Effector memory CD8-positive, alpha-beta T cell (primary cell): ENCODE results near the gene EIF4A2.
A peak's percentile ranks its signal among the peaks of the same experiment; 100 is the strongest.
"Not testable (repeated sequence)": the region's sequence is repeated elsewhere in the genome, so short reads cannot be mapped to it uniquely, and the experiment has no call there.

Source experiments
- ATAC-seq: fragments of 150-1000 bp; cut with Tn5 transposase; replicated peaks from 2 replicates; pipeline ENCODE4 v1.10.0; 2021; ENCODE audit warnings: mild to moderate bottlenecking, moderate library complexity
- DNase-seq, 3 experiments: peaks; one replicate each; pipeline ENCODE4 v3.0.0; 2021
- H3K27ac Mint-ChIP-seq, 2 donors: one replicate each; pipeline ENCODE4 v1.8.0; 2022; ENCODE audit warnings: mild to moderate bottlenecking in 2 of 2, mixed read lengths in 2 of 2, moderate library complexity in 2 of 2
- H3K27me3 Mint-ChIP-seq, 2 donors: one replicate each; pipeline ENCODE4 v1.8.0; 2022; ENCODE audit warnings: mixed read lengths in 2 of 2
- H3K36me3 Mint-ChIP-seq: one replicate; pipeline ENCODE4 v1.8.0; 2022; ENCODE audit warnings: mild to moderate bottlenecking, moderate library complexity, mixed read lengths; ENCODE audit not compliant: insufficient read depth
- H3K4me1 Mint-ChIP-seq, 2 donors: one replicate each; pipeline ENCODE4 v1.8.0; 2022; ENCODE audit warnings: low read depth in 2 of 2, mixed read lengths in 2 of 2
- H3K4me3 Mint-ChIP-seq, 2 donors: one replicate each; pipeline ENCODE4 v1.8.0; 2022; ENCODE audit warnings: mild to moderate bottlenecking in 2 of 2, mixed read lengths in 2 of 2, moderate library complexity in 2 of 2
- H3K9me3 Mint-ChIP-seq, 2 donors: one replicate each; pipeline ENCODE4 v1.8.0; 2022; ENCODE audit warnings: mixed read lengths in 2 of 2

Gene EIF4A2

DNA sequence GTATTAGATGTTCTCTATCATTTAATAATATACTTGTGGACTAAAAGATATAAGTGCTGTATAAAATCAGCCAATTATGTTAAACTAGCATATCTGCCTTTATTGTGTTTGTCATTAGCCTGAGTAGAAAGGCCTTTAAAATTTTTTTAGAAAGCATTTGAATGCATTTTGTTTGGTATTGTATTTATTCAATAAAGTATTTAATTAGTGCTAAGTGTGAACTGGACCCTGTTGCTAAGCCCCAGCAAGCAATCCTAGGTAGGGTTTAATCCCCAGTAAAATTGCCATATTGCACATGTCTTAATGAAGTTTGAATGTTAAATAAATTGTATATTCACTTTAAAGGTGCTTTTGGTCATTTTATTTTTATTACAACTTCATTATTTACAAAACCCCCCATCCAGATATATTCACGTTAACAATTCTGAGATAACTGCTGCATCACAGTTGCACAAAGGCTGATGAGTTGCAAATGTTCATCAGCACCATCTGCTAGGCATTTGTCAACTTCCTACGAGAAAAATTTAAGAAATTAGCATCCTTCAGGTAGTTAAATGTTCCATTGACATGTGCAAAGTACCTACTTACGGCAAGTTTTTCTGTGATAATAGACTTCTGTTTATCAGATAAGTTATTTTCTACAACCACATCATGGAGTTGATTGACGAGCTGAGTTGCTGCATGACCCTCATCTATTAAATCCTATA lies 6.3 kb downstream of the EIF4A2 start:
- Mint-ChIP-seq H3K27me3 (no peaks in the 10 kb centered on the region), H3K27ac (peak overlapping the region; percentile 91 to 99), H3K4me1 (peaks cover 38 to 39% of the 10 kb centered on the region in 2 donors), H3K4me3 (peak overlapping the region; percentile 25 to 97), H3K36me3 (peaks cover 90% of the 10 kb centered on the region), H3K9me3 (no peaks in the 10 kb centered on the region)
- ATAC-seq (no peak), DNase-seq (no peak)

DNA sequence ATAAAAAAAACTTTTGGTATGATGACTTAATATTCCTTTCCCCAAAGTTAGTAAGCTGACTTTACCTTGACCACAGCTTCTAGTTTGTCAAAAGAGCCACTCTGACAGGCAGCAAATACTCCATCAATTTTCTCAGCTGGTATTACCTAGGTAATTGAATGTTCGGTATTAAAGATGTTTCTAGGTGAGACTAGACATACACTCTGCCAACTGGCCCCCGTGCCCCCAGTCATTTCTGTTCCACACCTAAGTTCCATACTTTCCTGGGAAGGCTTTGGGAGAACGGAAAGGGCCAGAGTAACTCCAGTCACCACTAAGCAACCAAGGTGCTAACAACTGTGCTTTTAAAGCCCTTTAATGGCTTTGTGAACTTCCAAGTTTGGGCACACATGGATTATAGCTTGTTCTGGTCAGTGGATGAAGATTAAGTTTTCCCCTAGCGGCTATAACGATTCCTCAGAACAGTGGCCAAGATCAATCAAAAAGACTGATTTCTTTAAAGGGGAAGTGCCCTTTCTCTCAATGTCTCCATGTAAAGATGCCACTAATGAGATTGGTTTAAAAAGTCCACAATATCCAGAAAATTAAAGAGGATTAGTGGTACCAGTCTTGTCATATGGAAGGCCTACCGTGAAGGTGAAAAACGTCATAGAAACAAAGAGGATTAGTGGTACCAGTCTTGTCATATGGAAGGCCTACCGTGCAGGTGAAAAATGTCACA lies 7.0 kb downstream of the EIF4A2 start:
- H3K27me3 Mint-ChIP-seq: no peaks in the 10 kb centered on the region
- DNase-seq (no peak), ATAC-seq (peak; percentile 13)
- peak overlapping the region in 1 of 2 donors; percentile 12 for H3K4me3 Mint-ChIP-seq
- peaks cover 32 to 33% of the 10 kb centered on the region in 2 donors for H3K4me1 Mint-ChIP-seq
- peaks cover 87% of the 10 kb centered on the region for H3K36me3 Mint-ChIP-seq
- no peaks in the 10 kb centered on the region for H3K9me3 Mint-ChIP-seq
- H3K27ac Mint-ChIP-seq: peak overlapping the region; percentile 73 to 91

DNA sequence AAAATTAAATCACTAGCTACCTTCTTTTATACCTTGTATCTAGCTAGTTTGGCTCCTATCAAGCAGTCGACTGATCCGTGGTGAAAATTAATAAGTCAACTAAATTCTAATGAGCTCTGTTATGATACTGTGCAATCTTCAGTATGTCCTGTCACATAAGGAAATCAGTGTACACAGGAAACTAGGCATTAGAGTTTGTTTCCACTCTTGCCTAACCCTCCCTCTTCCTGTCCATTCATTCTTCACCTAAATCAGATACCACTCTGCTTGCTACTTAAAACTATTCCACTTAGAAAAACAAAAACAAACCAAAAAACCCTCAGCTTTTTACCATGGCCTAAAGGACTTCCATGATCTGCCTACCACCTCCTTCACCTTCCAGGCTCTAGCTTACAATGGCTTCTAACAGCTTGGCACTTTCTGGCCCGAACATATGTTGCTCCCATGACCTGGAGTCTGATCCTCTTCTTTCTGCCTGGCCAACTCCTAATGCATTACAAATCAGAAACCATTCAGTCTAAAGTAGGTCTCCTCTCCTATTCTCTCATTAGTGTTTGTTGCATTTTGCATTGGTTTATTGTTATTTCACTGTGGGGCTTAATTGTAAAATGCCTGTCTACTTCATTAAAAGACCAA lies 15.0 kb downstream of the EIF4A2 start:
- ATAC-seq (no peak), DNase-seq (no peak)
- peaks cover 6 to 13% of the 10 kb centered on the region in 2 donors for H3K4me1 Mint-ChIP-seq
- no peaks in the 10 kb centered on the region for H3K27me3 Mint-ChIP-seq
- H3K27ac Mint-ChIP-seq: no peak overlapping the region
- peaks cover 53% of the 10 kb centered on the region for H3K36me3 Mint-ChIP-seq
- no peak overlapping the region for H3K4me3 Mint-ChIP-seq
- H3K9me3 Mint-ChIP-seq: no peaks in the 10 kb centered on the region

DNA sequence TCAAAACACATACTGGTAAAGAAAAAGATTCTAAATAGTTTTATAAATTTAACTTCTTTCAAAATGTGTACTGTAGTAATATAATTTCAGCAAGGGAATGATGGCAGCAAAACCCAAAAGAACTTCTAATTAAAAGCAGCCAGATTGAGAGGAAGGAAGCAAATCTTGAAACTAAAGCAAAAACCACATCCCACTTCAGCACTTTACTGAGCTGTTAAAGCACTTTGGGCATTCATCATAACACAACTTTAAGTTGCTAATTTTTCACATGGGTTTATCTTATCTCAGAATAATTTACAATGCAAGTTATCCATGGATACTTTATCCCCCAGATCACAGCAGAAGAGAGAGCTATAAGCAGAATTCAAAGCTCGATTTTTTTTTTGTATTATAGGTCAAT lies 16.9 kb downstream of the EIF4A2 start:
- peaks cover 37% of the 10 kb centered on the region for H3K36me3 Mint-ChIP-seq
- peaks cover 9 to 13% of the 10 kb centered on the region in 2 donors for H3K4me1 Mint-ChIP-seq
- no peaks in the 10 kb centered on the region for H3K27me3 Mint-ChIP-seq
- no peak for DNase-seq
- H3K9me3 Mint-ChIP-seq: no peaks in the 10 kb centered on the region
- peak; percentile 22 for ATAC-seq
- H3K4me3 Mint-ChIP-seq: no peak overlapping the region
- no peak overlapping the region for H3K27ac Mint-ChIP-seq

DNA sequence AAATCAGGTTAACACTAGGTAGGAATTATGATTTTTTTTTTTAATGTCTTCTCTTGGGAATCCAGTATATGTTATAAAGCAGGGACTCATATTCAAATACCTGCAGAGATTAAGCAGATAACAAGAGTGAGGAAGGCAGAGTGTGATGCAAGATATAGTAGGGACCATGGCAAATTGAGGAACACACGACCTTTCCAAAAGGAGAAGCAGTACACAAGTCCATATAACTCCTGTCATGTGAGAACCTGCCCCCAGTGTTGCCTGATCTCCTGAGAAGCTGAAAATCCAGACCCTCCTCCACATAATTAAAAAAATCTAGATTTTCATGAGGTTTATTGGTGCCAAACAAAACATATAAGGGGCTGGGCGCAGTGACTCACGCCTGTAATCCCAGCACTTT lies 19.3 kb downstream of the EIF4A2 start:
- Mint-ChIP-seq H3K27me3 (no peaks in the 10 kb centered on the region), H3K36me3 (peaks cover 24% of the 10 kb centered on the region), H3K4me1 (peaks cover 15 to 20% of the 10 kb centered on the region in 2 donors), H3K9me3 (no peaks in the 10 kb centered on the region), H3K27ac (no peak overlapping the region), H3K4me3 (no peak overlapping the region)
- ATAC-seq (no peak), DNase-seq (no peak)

DNA sequence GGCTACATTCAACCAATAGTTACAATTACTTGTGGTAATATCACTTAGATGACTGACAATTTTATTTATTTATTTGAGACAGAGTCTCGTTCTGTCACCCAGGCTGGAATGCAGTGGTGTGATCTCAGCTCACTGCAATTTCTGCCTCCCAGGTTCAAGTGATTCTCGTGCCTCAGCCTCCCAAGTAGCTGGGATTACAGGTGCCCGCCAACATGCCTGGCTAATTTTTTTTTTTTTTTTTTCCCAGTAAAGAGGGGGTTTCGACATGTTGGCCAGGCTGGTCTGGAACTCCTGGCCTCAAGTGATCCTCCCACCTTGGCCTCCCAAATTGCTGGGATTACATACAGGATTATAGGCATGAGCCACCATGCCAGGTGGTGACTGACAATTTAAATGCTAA lies 20.1 kb downstream of the EIF4A2 start:
- not testable (repeated sequence) for H3K27me3 Mint-ChIP-seq, H3K4me3 Mint-ChIP-seq, DNase-seq, H3K27ac Mint-ChIP-seq, ATAC-seq, H3K9me3 Mint-ChIP-seq
- H3K4me1 Mint-ChIP-seq: peaks cover 13 to 18% of the 10 kb centered on the region in 2 donors
- H3K36me3 Mint-ChIP-seq: peaks cover 24% of the 10 kb centered on the region

DNA sequence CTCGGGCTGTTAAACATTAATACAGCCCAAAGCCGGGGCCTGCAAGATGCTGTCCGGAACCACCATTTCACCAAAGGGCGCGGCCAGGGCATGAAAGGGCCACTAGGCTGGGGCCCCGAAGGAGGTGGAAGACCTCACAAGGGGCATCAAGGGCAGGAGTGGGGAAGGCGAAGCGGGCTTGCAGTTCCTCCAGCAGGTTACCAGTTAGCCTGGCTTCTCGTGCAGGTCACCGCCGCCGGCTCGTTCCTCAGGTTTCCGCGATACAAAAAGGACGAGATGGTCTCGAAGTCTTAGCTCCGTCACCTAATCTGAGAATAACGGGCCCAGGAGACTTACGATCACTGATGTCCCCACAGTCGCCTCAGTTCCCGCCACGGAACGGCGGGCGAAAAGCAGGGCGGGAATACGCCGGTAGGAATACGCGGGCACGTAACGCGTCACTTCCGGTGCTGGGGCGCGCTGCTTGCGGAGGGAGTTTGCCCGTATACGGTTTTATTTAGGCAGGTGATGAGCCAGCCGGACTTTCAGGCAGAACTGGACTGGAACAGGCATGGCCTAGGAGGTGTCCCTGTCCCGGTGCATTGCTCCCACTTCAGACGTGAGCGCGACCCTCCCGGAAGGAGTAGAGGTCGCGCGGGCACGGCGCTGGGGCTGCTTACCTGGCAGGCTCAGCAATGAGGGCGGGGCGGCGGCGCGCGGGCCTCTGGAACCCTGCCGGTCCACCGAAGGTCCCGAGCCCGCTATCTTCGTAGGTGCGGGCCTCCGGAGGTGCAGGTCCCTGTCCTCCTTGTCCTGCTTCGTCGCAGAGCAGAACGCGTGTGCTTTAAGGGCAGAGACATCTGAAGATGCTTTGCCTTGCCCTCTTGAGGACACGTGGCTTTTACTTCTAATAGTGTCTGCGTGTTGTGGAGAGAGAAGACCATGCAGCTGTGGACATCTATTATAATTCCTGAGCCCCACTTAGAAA lies 23.0 kb downstream of the EIF4A2 start, which contains the start of gene RFC4:
Gene RFC4 (minus strand): TSS at position 394 of the 967 bp plus-strand sequence. CDS start 1,769 bp downstream, outside the sequence.
- Mint-ChIP-seq H3K4me1 (peaks cover 6 to 9% of the 10 kb centered on the region in 2 donors), H3K9me3 (no peaks in the 10 kb centered on the region), H3K4me3 (peak within 1 kb of the TSS; percentile 88), H3K27me3 (no peaks in the 10 kb centered on the region), H3K27ac (peak within 1 kb of the TSS; percentile 91 to 94), H3K36me3 (peaks cover 17% of the 10 kb centered on the region)
- ATAC-seq: peak; percentile 86
- peak; percentile 73 to 78 (median 74) for DNase-seq

DNA sequence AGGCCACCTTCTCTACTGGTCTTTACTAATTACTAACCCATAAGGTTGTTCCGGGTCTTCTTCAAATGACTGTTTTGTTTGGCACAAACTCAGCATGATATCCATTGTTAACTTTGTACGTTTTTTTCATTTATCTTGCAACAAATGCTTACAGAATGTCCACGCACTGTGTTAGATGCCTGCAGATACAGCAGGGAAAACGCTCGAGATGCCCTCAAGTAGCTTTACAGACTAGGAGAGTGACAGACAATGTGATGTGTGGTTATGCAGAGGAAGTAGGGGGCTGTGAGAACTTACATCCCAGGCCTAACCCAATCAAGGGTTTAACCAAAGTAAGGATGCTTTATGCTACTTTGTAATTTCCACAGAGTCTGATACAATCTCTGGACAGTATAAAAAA lies 23.9 kb downstream of the EIF4A2 start:
- no peak for DNase-seq
- Mint-ChIP-seq H3K36me3 (peaks cover 13% of the 10 kb centered on the region), H3K27ac (peak overlapping the region; percentile 91 to 94), H3K4me1 (peaks cover 6 to 9% of the 10 kb centered on the region in 2 donors), H3K27me3 (no peaks in the 10 kb centered on the region), H3K4me3 (peak overlapping the region; percentile 88), H3K9me3 (no peaks in the 10 kb centered on the region)
- ATAC-seq: peak; percentile 35

DNA sequence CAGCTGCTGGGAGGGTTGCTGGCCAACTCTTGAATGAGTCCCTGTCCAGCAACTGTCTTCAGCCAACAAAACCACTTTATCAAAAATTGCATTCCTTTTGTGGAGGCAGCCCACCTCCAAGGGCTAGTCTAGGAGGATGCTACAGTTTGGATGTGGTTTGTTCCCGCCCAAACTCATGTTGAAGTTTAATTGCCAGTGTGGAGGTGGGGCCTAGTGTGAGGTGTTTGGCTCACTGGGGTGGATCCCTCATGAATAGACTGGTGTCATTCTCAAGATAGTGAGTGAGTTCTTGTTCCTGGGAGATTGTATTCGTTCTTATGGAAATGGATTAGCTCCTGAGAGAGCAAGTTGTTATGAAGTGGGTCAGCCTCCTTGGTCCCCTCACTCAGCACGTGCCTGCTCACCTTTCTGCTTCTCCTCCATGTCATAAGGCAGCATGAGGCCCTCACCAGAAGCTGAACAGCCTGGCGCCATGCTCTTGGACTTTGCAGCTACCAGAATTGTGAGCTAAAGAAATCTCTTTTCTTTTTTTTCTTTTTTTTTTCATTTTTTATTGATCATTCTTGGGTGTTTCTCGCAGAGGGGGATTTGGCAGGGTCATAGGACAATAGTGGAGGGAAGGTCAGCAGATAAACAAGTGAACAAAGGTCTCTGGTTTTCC lies 27.1 kb downstream of the EIF4A2 start:
- ATAC-seq (no peak), DNase-seq (no peak)
- Mint-ChIP-seq H3K27me3 (peaks cover 0 to 6% of the 10 kb centered on the region in 2 donors), H3K27ac (no peak overlapping the region), H3K4me3 (no peak overlapping the region), H3K4me1 (peaks cover 6% of the 10 kb centered on the region in 2 donors), H3K36me3 (peaks cover 4% of the 10 kb centered on the region), H3K9me3 (no peaks in the 10 kb centered on the region)

DNA sequence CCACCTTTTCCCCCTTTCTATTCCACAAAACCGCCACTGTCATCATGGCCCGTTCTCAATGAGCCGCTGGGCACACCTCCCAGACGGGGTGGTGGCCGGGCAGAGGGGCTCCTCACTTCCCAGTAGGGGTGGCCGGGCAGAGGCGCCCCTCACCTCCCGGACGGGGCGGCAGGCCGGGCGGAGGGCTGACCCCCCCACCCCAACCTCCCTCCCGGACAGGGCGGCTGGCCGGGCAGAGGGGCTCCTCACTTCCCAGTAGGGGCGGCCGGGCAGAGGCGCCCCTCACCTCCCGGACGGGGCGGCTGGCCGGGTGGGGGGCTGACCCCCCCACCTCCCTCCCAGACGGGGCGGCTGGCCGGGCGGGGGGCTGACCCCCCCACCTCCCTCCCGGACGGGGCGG lies 27.9 kb downstream of the EIF4A2 start:
- H3K36me3 Mint-ChIP-seq, H3K4me1 Mint-ChIP-seq, H3K27me3 Mint-ChIP-seq, H3K27ac Mint-ChIP-seq, H3K9me3 Mint-ChIP-seq, ATAC-seq, H3K4me3 Mint-ChIP-seq, DNase-seq: not testable (repeated sequence)

DNA sequence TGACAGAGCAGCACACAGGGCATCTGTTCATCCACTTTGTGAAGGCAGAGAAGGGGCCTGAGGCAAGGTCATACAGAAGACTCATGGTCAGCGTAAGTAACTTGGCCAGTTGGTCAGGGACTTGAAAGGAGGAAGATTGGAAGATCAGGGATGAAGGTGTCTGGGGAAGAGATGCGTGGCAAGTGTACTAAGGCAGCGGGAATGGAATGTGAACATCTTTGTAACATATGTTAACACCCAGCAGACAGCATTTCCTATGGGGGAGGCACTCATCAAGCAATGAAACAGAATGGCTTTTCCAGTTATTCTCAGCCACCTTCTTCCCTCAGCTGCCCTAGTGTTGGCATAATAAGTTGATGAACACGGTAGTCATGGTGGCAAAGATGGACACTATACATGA lies 30.7 kb downstream of the EIF4A2 start:
- no peak for DNase-seq
- Mint-ChIP-seq H3K27ac (no peak overlapping the region), H3K4me3 (no peak overlapping the region), H3K27me3 (peaks cover 0 to 6% of the 10 kb centered on the region in 2 donors), H3K4me1 (no peaks in the 10 kb centered on the region), H3K9me3 (no peaks in the 10 kb centered on the region), H3K36me3 (no peaks in the 10 kb centered on the region)
- no peak for ATAC-seq

DNA sequence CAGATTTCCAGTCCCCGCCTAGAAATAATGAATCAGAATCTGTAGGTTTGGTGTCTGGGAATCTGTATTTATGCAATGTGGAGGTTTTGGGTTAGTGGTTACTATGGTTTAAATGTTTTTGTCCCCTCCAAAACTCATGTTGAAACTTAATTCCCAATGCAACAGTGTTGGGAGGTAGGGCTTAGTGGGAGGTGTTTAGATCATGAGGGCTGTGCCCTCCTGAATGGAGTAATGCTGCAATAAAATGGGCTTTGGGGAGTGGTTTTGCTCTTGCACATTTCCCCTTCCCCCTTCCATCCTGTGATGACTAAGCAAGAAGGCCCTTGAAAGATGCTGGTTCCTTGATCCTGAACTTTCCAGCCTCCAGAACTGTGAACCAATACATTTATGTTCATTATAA lies 32.1 kb downstream of the EIF4A2 start:
- Mint-ChIP-seq H3K4me3 (no peak overlapping the region), H3K9me3 (no peaks in the 10 kb centered on the region), H3K27me3 (peaks cover 0 to 6% of the 10 kb centered on the region in 2 donors), H3K27ac (no peak overlapping the region), H3K36me3 (no peaks in the 10 kb centered on the region), H3K4me1 (no peaks in the 10 kb centered on the region)
- ATAC-seq: no peak
- no peak for DNase-seq
